Astrocyte of the spinal cord (primary cell): ENCODE results near the gene ADH1A.
"Not testable (repeated sequence)": the region's sequence is repeated elsewhere in the genome, so short reads cannot be mapped to it uniquely, and the experiment has no call there.

ENCODE experiments used
- DNase-seq: peaks from one replicate; pipeline ENCODE4 v3.0.0; 2011; ENCODE audit warnings: low read depth, low spot score
- H3K4me3 ChIP-seq: 2 replicates; pipeline ENCODE4 v1.5.1; 2011; ENCODE audit warnings: low read depth, mild to moderate bottlenecking, low read length, moderate library complexity
- CTCF ChIP-seq: IDR thresholded peaks from 2 replicates; pipeline ENCODE4 v1.5.1; 2012; ENCODE audit warnings: low read depth, mild to moderate bottlenecking, low read length, inconsistent platforms
- in situ Hi-C: cut with HindIII; loops from 2 replicates; pipeline ENCODE4 v1.10.0; 2017; ENCODE audit warnings: low sequenced_read_pairs

The ADH1A gene

GRCh38 chr4:99264927-99265326, 25.9 kb downstream of the ADH1A start:
- DNase-seq = no peak
- no peak for TF ChIP-seq CTCF
- no peak overlapping the region for H3K4me3 ChIP-seq
- in situ Hi-C loops = no loop called here

- no peak overlapping the region for H3K4me3 ChIP-seq
- in situ Hi-C loops = no loop called here
- TF ChIP-seq CTCF = no peak
- DNase-seq = no peak
These were observed 38.0 kb downstream of the ADH1A start for GRCh38 chr4:99252746-99253145.

- in situ Hi-C loops = no loop called here
- no peak for DNase-seq
- H3K4me3 ChIP-seq = no peak overlapping the region
- TF ChIP-seq CTCF = no peak
These were observed 42.1 kb downstream of the ADH1A start for GRCh38 chr4:99248714-99249113.

GRCh38 chr4:99235955-99236354, 54.8 kb downstream of the ADH1A start:
- no peak for DNase-seq
- no peak for TF ChIP-seq CTCF
- no peak overlapping the region for H3K4me3 ChIP-seq
- in situ Hi-C loops = no loop called here

- no peak for DNase-seq
- no peak overlapping the region for H3K4me3 ChIP-seq
- no peak for TF ChIP-seq CTCF
- in situ Hi-C loops = no loop called here
These were observed 56.3 kb downstream of the ADH1A start for GRCh38 chr4:99234331-99235010.

GRCh38 chr4:99233397-99233796, 57.4 kb downstream of the ADH1A start:
- H3K4me3 ChIP-seq, DNase-seq, in situ Hi-C loops: not testable (repeated sequence)

GRCh38 chr4:99228706-99229105, 62.1 kb downstream of the ADH1A start:
- DNase-seq, in situ Hi-C loops, H3K4me3 ChIP-seq: not testable (repeated sequence)

GRCh38 chr4:99227646-99228045, 63.1 kb downstream of the ADH1A start:
- in situ Hi-C loops, DNase-seq, H3K4me3 ChIP-seq: not testable (repeated sequence)
